GM19238 (cell line): Measurements from ENCODE around the gene TMEM269.

Experiments used
- DNase-seq: peaks from one replicate; pipeline ENCODE4 v3.0.0; 2011; ENCODE audit warnings: low spot score; ENCODE audit not compliant: insufficient read length

Gene TMEM269

GRCh38 chr1:42847721-42848460 lies 63.1 kb downstream of the TMEM269 start:
- no peak for DNase-seq

GRCh38 chr1:42848823-42849537 lies 64.2 kb downstream of the TMEM269 start:
- DNase-seq, result no peak

- DNase-seq, result no peak
Measured at GRCh38 chr1:42849944-42850343, 65.2 kb downstream of the TMEM269 start.
